AG08396 (cell line): ENCODE results near the gene TOR2A.
A peak's percentile ranks its signal among the peaks of the same experiment; 100 is the strongest.

ENCODE experiments used
- DNase-seq: peaks from one replicate; pipeline ENCODE4 v3.0.0; 2012; ENCODE audit warnings: low spot score, mixed read lengths

The TOR2A gene

DNA sequence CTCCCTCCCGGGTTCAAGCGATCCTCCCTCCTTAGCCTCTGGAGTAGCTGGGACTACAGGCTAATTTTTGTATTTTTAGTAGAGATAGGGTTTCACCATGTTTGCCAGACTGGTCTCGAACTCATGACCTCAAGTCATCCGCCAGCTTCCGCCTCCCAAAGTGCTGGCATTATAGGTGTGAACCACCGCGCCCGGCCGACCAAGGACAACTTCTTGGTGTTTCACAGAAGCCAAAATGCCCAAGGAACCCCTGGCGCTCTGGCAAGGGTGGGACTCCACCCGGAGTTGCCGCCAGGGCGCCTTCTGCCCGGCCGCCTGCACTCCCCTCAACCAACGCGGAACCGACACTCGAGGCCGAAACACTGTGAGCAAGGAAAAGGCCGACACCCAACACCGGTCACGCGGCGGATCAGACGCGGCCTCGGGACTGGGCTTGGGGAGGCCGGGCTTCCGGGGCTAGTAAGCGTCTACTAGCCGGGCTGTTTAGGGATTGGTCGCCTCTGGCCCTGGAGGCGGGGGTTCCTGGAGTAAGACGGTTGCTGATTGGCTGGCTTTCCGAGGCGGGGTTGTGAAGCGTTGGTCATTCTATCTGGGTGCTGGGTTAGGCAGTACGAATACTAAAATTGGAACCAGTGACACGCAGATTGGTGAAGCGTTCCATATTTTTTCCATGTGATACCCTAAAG lies 36.0 kb downstream of the TOR2A start:
- peak; percentile 98 for DNase-seq

GRCh38 chr9:127698386-127698785 lies 36.7 kb downstream of the TOR2A start:
- DNase-seq: no peak

DNA sequence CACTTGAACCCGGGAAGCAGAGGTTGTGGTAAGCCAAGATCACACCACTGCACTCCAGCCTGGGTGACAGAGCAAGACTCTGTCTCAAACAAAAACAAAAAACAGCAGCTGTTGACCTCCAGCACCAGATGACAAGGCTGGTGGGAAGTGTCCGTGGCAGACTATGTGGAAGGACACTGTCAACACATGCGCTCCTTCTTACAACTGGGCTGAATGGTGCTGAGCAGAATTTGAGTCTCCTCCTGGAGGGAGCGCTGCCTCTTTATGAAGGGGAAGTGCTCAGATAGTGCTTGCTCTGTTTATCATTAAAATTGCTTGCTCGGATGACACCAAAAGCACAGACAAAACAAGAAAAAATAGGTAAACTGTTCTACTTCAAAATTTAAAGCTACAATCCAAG lies 37.5 kb downstream of the TOR2A start:
- no peak for DNase-seq

- no peak for DNase-seq
Observed at GRCh38 chr9:127694890-127695720, 40.0 kb downstream of the TOR2A start.

- no peak for DNase-seq
Observed at GRCh38 chr9:127693697-127694096, 41.4 kb downstream of the TOR2A start.

DNA sequence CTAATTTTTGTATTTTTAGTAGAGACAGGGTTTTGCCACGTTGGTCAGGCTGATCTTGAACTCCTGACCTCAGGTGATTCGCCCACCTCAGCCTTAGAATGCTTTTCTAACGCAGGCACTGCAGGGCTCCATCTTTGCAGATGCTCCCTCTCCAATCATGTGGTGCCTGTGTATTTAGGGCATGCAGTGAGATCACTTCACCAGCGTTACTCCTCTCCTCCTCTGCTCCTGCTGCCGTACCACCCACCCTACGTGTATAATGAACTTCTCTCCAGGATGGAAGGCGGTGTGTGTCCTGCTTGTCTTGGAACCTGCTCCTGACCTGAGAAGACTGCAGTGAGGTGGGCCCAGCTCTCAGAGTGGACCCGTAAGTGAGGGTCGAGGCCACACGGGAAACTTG lies 42.0 kb downstream of the TOR2A start:
- no peak for DNase-seq

DNA sequence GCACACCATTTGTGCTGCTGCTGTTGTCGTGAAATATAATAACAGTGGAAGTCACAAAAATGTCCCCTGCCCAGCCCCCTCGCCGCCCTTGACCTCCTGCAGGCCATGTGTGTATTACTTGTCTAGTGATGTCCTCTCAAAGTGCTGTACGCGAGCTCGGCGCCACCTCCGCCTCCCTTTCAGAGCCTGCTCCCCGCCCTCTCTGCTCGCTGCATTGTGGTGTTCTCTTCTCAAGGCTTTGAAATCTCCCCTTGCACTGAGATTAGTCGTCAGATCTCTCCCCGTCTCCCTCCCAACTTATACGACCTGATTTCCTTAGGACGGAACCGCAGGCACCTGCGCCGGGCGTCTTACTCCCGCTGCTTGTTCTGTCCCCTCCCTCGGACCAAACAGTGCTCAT lies 43.0 kb downstream of the TOR2A start:
- no peak for DNase-seq

GRCh38 chr9:127690735-127691134 lies 44.4 kb downstream of the TOR2A start:
- no peak for DNase-seq

- DNase-seq: no peak
Observed at GRCh38 chr9:127689329-127690000, 45.6 kb downstream of the TOR2A start.

- DNase-seq: no peak
Observed at GRCh38 chr9:127686461-127687393, 48.4 kb downstream of the TOR2A start.

GRCh38 chr9:127684576-127684975 lies 50.5 kb downstream of the TOR2A start:
- peak; percentile 67 for DNase-seq

GRCh38 chr9:127683723-127684122 lies 51.4 kb downstream of the TOR2A start:
- DNase-seq: peak; percentile 67

- DNase-seq: no peak
Observed at GRCh38 chr9:127682351-127683136, 52.5 kb downstream of the TOR2A start.
